ENCODE results near the gene DYRK2. TPM values are rescaled to one million over a fixed set of nuclear protein-coding genes. Genes with fewer than 3 reads are reported as not detected.

Gene DYRK2
- total RNA-seq, 1 experiment from 2014 or later: 20.6 TPM

DNA sequence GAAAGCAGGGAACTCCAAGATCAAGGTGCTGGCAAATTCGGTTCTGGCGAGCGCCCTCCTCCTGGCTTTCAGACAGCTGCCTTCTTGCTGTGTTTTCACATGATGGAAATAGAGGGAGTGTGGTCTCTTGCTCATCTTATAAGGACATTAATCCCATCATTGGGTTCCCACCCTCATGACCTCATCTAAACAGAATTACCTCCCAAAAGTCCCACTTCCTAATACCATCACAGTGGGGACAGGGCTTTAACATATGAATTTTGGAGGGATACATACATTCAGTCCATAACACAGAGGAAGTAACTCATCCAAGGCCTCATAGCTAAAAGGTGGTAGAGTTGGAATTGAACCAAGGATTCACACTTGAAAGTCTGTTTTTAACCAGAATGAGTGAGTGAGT, 28.6 kb downstream of the DYRK2 start:
- DNase-seq (no peak), ATAC-seq (no peak)
- Histone ChIP-seq H3K36me3 (ENCODE audit: low read depth, low read length) (no peaks in the 10 kb centered on the region; the same call in 1 of the 2 replicates), H3K27me3 (ENCODE audit: low read length) (no peaks in the 10 kb centered on the region), H3K79me2 (ENCODE audit: low read length) (no peaks in the 10 kb centered on the region), H3K9me3 (ENCODE audit: low read length) (no peaks in the 10 kb centered on the region), H3K4me2 (ENCODE audit: low read length) (no peak overlapping the region), H3K9ac (ENCODE audit: low read length) (no peak overlapping the region), H3K4me3 (ENCODE audit: low read length) (no peak overlapping the region), H2AFZ (ENCODE audit: low read length) (no peak overlapping the region), H3K27ac (ENCODE audit: low read length) (no peak overlapping the region), H4K20me1 (ENCODE audit: low read length) (no peaks in the 10 kb centered on the region), H3K4me1 (ENCODE audit: insufficient read depth, low read length) (peaks cover 28% of the 10 kb centered on the region), H3K9me2 (replicated peaks; ENCODE audit: low read length) (no peaks in the 10 kb centered on the region), H3F3A (ENCODE audit: low read length, unreplicated experiment) (peaks cover 6% of the 10 kb centered on the region)
- intact Hi-C loops (cut with micrococcal nuclease): no loop called here
- TF ChIP-seq EZH2 (IDR thresholded peaks at IDR 0.05; ENCODE audit: low read length, unreplicated experiment) (no peak), EZH2phosphoT487 (IDR thresholded peaks at IDR 0.05; ENCODE audit: borderline replicate concordance, low read length) (no peak)
- TF ChIP-seq, protein P1, sequence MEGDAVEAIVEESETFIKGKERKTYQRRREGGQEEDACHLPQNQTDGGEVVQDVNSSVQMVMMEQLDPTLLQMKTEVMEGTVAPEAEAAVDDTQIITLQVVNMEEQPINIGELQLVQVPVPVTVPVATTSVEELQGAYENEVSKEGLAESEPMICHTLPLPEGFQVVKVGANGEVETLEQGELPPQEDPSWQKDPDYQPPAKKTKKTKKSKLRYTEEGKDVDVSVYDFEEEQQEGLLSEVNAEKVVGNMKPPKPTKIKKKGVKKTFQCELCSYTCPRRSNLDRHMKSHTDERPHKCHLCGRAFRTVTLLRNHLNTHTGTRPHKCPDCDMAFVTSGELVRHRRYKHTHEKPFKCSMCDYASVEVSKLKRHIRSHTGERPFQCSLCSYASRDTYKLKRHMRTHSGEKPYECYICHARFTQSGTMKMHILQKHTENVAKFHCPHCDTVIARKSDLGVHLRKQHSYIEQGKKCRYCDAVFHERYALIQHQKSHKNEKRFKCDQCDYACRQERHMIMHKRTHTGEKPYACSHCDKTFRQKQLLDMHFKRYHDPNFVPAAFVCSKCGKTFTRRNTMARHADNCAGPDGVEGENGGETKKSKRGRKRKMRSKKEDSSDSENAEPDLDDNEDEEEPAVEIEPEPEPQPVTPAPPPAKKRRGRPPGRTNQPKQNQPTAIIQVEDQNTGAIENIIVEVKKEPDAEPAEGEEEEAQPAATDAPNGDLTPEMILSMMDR (conservative IDR thresholded peaks at IDR 0.05; ENCODE audit: low read depth, low read length): no peak
- no TSS peak for BruUV-seq (replicated peaks)
- POLR2A ChIA-PET (ENCODE audit: unreplicated experiment): no interaction called here
- CTCF ChIA-PET: no interaction called here

DNA sequence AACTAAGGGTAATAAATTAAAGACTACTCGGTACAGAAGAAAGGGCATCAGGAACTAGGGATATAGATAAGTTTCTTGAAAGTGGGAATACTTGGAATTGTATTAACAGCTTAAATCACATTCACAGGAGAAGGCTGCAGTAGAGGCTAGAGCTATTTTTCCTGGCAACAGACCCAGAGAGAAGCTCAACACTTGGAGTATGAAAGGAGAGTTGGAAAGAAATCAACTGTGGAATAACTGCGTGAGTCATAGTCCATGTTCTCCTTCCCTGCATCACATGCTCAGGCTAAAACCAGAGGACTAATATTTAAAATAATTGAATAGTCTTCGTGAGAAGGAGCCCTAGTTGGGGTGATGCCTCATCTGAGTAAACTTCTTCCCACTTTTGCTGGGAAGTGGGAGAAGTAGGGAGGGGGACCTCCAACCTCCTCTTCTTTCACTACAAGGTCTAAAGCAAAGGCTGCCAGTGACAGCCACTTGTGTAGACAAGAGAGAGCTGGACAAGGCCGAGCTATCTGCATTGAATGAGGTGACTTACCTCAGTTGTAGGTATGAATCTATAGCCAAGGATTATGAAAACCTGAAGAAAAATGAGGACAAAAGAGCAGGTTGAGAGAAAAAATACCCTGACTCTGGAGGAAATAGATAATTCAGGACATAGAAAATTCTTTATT, 32.7 kb downstream of the DYRK2 start:
- Histone ChIP-seq H3K4me1 (ENCODE audit: insufficient read depth, low read length) (peaks cover 24% of the 10 kb centered on the region), H3K4me3 (ENCODE audit: low read length) (no peak overlapping the region), H3K9me2 (replicated peaks; ENCODE audit: low read length) (no peaks in the 10 kb centered on the region), H3K79me2 (ENCODE audit: low read length) (no peaks in the 10 kb centered on the region), H4K20me1 (ENCODE audit: low read length) (no peaks in the 10 kb centered on the region), H3F3A (ENCODE audit: low read length, unreplicated experiment) (peaks cover under 1% of the 10 kb centered on the region), H3K4me2 (ENCODE audit: low read length) (no peak overlapping the region), H3K9ac (ENCODE audit: low read length) (no peak overlapping the region; the same call in 1 of the 2 replicates), H3K27ac (ENCODE audit: low read length) (peak overlapping the region; percentile 43), H2AFZ (ENCODE audit: low read length) (no peak overlapping the region), H3K9me3 (ENCODE audit: low read length) (no peaks in the 10 kb centered on the region), H3K36me3 (ENCODE audit: low read depth, low read length) (no peaks in the 10 kb centered on the region), H3K27me3 (ENCODE audit: low read length) (no peaks in the 10 kb centered on the region)
- CTCF ChIA-PET: interaction anchor here (0.5 kb wide), 1 partner anchor 262 kb away, joined by 6 read pairs; no protein-coding TSS in a partner anchor
- no TSS peak for BruUV-seq (replicated peaks)
- intact Hi-C loops (cut with micrococcal nuclease): no loop called here
- DNase-seq: peak; percentile 84
- peak; percentile 72 for ATAC-seq
- POLR2A ChIA-PET (ENCODE audit: unreplicated experiment): interaction anchor here (0.7 kb wide), 1 partner anchor 62 kb away, joined by 3 read pairs; no protein-coding TSS in a partner anchor
- TF ChIP-seq, protein P1 (conservative IDR thresholded peaks at IDR 0.05; ENCODE audit: low read depth, low read length): no peak
- TF ChIP-seq EZH2 (IDR thresholded peaks at IDR 0.05; ENCODE audit: low read length, unreplicated experiment) (no peak), EZH2phosphoT487 (IDR thresholded peaks at IDR 0.05; ENCODE audit: borderline replicate concordance, low read length) (no peak)

DNA sequence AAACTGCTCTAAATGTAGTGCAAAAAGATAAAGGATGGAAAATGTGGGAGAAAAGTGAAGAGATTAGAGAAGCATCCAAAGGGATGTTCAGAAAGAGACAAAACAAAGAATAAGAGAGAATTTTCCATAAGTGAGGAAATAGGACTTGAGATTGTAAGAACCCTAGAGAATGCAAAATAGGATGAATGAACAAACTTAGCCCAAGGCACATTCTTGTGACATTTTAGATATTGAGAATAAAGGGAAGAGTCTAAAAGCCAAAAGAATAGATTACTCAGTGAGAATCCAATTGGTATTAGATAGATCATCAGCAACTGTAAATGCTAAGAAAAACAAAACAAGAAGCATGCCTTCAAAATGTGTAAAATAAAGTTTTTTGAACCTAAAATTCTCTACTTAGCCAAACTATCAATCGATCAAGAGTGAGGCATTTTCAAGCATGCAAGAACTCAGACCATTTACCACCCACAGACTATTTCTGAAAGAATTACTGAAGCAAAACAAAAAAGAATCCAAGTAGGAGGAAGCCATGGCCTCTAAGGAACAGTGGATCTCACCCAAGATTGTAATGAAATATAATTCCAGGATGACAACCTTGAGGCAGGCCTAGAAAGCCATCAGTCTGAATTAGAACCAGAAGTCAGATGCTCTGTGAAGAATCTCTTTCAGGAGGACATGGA, 33.5 kb downstream of the DYRK2 start:
- Histone ChIP-seq H3K4me3 (ENCODE audit: low read length) (no peak overlapping the region), H4K20me1 (ENCODE audit: low read length) (no peaks in the 10 kb centered on the region), H3K9me2 (replicated peaks; ENCODE audit: low read length) (no peaks in the 10 kb centered on the region), H3K9ac (ENCODE audit: low read length) (no peak overlapping the region), H3K79me2 (ENCODE audit: low read length) (no peaks in the 10 kb centered on the region), H3K4me2 (ENCODE audit: low read length) (no peak overlapping the region), H2AFZ (ENCODE audit: low read length) (no peak overlapping the region), H3K27ac (ENCODE audit: low read length) (0 out of 2 replicates have a peak overlapping the region, but pooled peaks have one; percentile 43), H3F3A (ENCODE audit: low read length, unreplicated experiment) (no peaks in the 10 kb centered on the region), H3K4me1 (ENCODE audit: insufficient read depth, low read length) (peaks cover 20% of the 10 kb centered on the region), H3K27me3 (ENCODE audit: low read length) (no peaks in the 10 kb centered on the region), H3K9me3 (ENCODE audit: low read length) (no peaks in the 10 kb centered on the region), H3K36me3 (ENCODE audit: low read depth, low read length) (no peaks in the 10 kb centered on the region)
- CTCF ChIA-PET: no interaction called here
- intact Hi-C loops (cut with micrococcal nuclease): no loop called here
- TF ChIP-seq EZH2 (IDR thresholded peaks at IDR 0.05; ENCODE audit: low read length, unreplicated experiment) (no peak), EZH2phosphoT487 (IDR thresholded peaks at IDR 0.05; ENCODE audit: borderline replicate concordance, low read length) (no peak)
- TF ChIP-seq, protein P1 (conservative IDR thresholded peaks at IDR 0.05; ENCODE audit: low read depth, low read length): no peak
- BruUV-seq (replicated peaks): no TSS peak
- DNase-seq (no peak), ATAC-seq (no peak)
- POLR2A ChIA-PET (ENCODE audit: unreplicated experiment): no interaction called here
